Stimulated activated CD8-positive, alpha-beta memory T cell treated with anti-CD3 and anti-CD28 coated beads, Interleukin-2, amount 100 ng/mL, for 48 hours (primary cell): ENCODE results near the gene AKT1.
"Not testable (repeated sequence)": the region's sequence is repeated elsewhere in the genome, so short reads cannot be mapped to it uniquely, and the experiment has no call there.

Experiments used
- DNase-seq, 2 donors: peaks; one replicate each; pipeline ENCODE4 v3.0.0-alpha.2; 2020; ENCODE audit warnings: low read depth in 2 of 2

The AKT1 gene

GRCh38 chr14:104753528-104754212 lies 41.9 kb downstream of the AKT1 start:
- DNase-seq: no peak

- DNase-seq: peak; percentile 99 to 100
Measured at GRCh38 chr14:104752735-104753527, 42.6 kb downstream of the AKT1 start, which contains the start of gene SIVA1. TSS of gene SIVA1 (plus strand) at chr14:104753147. CDS start at chr14:104753202, 55 bp downstream.

GRCh38 chr14:104752423-104752734 lies 43.2 kb downstream of the AKT1 start:
- no peak for DNase-seq

GRCh38 chr14:104751539-104752422 lies 43.8 kb downstream of the AKT1 start:
- peak in 1 of 2 donors; percentile 21 for DNase-seq

- DNase-seq: not testable (repeated sequence)
Measured at GRCh38 chr14:104750753-104751057, 44.8 kb downstream of the AKT1 start.

GRCh38 chr14:104750056-104750752 lies 45.3 kb downstream of the AKT1 start:
- no peak for DNase-seq

- no peak for DNase-seq
Measured at GRCh38 chr14:104749111-104749649, 46.4 kb downstream of the AKT1 start.

GRCh38 chr14:104747876-104748275 lies 47.7 kb downstream of the AKT1 start:
- no peak for DNase-seq

GRCh38 chr14:104746934-104747481 lies 48.5 kb downstream of the AKT1 start:
- DNase-seq: no peak

- DNase-seq: peak; percentile 32 to 36
Measured at GRCh38 chr14:104746071-104746545, 49.4 kb downstream of the AKT1 start.

GRCh38 chr14:104745431-104745830 lies 50.1 kb downstream of the AKT1 start:
- no peak for DNase-seq

GRCh38 chr14:104744484-104744883 lies 51.1 kb downstream of the AKT1 start:
- DNase-seq: no peak

GRCh38 chr14:104743461-104744380 lies 51.8 kb downstream of the AKT1 start:
- DNase-seq: no peak

- DNase-seq: no peak
Measured at GRCh38 chr14:104742586-104743455, 52.7 kb downstream of the AKT1 start.

GRCh38 chr14:104741803-104742251 lies 53.7 kb downstream of the AKT1 start:
- no peak for DNase-seq

- DNase-seq: no peak
Measured at GRCh38 chr14:104741108-104741802, 54.3 kb downstream of the AKT1 start.

GRCh38 chr14:104739546-104740516 lies 55.7 kb downstream of the AKT1 start:
- DNase-seq: no peak
